PC-3 (cell line): ENCODE results near the gene ZNF837.

Source experiments
- EZH2 ChIP-seq: fragments of 300-600 bp; sonication (generic); IDR thresholded peaks from one replicate; pipeline ENCODE4 v1.6.1; 2017; ENCODE audit warnings: antibody characterized with exemption, mild to moderate bottlenecking, low read length; ENCODE audit not compliant: unreplicated experiment
- EZH2phosphoT487 ChIP-seq: fragments of 300-600 bp; sonication (generic); IDR thresholded peaks from 2 replicates; pipeline ENCODE4 v1.6.1; 2018; ENCODE audit warnings: mild to moderate bottlenecking, antibody characterized with exemption, low read length, borderline replicate concordance
- TF ChIP-seq, protein P1 (sequence below): fragments of 300-600 bp; sonication (generic); conservative IDR thresholded peaks from 2 replicates; pipeline ENCODE4 v1.5.1; 2017; ENCODE audit warnings: antibody characterized with exemption, low read depth, mild to moderate bottlenecking, low read length

DNA sequence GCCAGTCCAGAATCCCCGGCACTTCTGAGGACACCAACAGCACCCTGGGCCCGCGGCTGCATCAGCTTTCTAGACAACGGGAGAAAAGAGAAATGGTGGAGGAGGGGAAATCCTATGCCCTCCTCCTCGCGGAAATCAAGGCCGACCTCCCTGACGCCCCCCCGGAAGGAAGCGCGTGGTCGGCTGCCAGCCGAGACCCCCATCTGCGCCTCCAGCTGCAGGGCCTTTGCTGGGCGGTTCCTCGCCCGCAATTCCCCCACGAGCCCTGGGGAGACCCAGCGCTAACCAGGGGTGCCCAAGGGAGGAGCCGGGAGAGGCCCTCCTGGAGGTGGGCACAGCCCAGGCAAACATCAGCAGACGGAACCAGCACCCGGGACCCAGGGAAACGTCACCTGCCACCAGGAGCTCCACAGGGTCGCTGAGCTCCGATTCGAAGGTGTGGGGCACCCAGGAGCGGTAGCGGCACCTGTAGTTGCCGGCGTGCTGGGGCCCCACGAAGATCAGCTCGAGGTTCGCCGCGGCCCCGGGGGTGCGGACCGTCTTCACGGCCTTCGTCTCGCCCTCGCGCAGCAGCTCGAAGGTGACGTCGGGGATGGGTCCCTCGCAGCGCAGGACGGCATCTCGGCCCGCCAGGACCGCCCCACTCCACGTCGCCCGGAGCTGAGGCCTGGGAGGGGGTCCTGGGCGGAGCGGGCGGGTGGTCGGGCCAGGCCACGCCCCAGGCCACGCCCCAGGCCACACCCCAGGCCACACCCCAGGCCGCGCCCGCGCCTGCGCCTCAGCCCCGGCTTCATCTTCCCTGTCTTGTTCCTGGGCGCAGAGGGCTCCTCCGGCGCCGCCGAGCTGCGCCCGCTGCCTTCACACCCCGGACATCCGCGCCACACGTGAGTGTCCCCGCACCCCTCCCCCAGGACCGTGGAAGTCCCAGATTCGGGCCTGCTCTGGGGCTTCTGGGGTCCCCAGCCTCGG, 33.6 kb downstream of the ZNF837 start:
- TF ChIP-seq, protein P1, sequence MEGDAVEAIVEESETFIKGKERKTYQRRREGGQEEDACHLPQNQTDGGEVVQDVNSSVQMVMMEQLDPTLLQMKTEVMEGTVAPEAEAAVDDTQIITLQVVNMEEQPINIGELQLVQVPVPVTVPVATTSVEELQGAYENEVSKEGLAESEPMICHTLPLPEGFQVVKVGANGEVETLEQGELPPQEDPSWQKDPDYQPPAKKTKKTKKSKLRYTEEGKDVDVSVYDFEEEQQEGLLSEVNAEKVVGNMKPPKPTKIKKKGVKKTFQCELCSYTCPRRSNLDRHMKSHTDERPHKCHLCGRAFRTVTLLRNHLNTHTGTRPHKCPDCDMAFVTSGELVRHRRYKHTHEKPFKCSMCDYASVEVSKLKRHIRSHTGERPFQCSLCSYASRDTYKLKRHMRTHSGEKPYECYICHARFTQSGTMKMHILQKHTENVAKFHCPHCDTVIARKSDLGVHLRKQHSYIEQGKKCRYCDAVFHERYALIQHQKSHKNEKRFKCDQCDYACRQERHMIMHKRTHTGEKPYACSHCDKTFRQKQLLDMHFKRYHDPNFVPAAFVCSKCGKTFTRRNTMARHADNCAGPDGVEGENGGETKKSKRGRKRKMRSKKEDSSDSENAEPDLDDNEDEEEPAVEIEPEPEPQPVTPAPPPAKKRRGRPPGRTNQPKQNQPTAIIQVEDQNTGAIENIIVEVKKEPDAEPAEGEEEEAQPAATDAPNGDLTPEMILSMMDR = no peak
- TF ChIP-seq EZH2 (no peak), EZH2phosphoT487 (no peak)
